ENCODE data around the gene CDX1.

The CDX1 gene

GRCh38 chr5:150163547-150164059 is 3.0 kb upstream of the CDX1 start:
- no peak for DNase-seq

GRCh38 chr5:150164211-150164980 is 2.2 kb upstream of the CDX1 start:
- no peak for DNase-seq

GRCh38 chr5:150166037-150166649 is 435 bp upstream of the CDX1 start:
- no peak for DNase-seq

- DNase-seq, result no peak
Observed at GRCh38 chr5:150167512-150167850, 903 bp downstream of the CDX1 start.

- no peak for DNase-seq
Observed at GRCh38 chr5:150167908-150168307, 1.3 kb downstream of the CDX1 start.

- no peak for DNase-seq
Observed at GRCh38 chr5:150168864-150169263, 2.3 kb downstream of the CDX1 start.

- no peak for DNase-seq
Observed at GRCh38 chr5:150172145-150172544, 5.6 kb downstream of the CDX1 start.

GRCh38 chr5:150172556-150172955 is 6.0 kb downstream of the CDX1 start:
- no peak for DNase-seq

- no peak for DNase-seq
Observed at GRCh38 chr5:150173161-150173560, 6.6 kb downstream of the CDX1 start.

GRCh38 chr5:150174285-150174684 is 7.7 kb downstream of the CDX1 start:
- DNase-seq, result no peak

GRCh38 chr5:150175076-150175475 is 8.5 kb downstream of the CDX1 start:
- DNase-seq, result no peak

GRCh38 chr5:150175536-150175935 is 9.0 kb downstream of the CDX1 start:
- DNase-seq, result no peak

GRCh38 chr5:150176745-150177477 is 10.3 kb downstream of the CDX1 start:
- no peak for DNase-seq

GRCh38 chr5:150177721-150178120 is 11.1 kb downstream of the CDX1 start:
- no peak for DNase-seq

GRCh38 chr5:150178262-150178661 is 11.7 kb downstream of the CDX1 start:
- no peak for DNase-seq

- no peak for DNase-seq
Observed at GRCh38 chr5:150179019-150179620, 12.5 kb downstream of the CDX1 start.

GRCh38 chr5:150180241-150181026 is 13.9 kb downstream of the CDX1 start:
- DNase-seq, result no peak

GRCh38 chr5:150181027-150181426 is 14.4 kb downstream of the CDX1 start:
- no peak for DNase-seq

GRCh38 chr5:150181766-150182545 is 15.4 kb downstream of the CDX1 start:
- DNase-seq, result no peak

GRCh38 chr5:150182774-150183173 is 16.2 kb downstream of the CDX1 start:
- no peak for DNase-seq

- no peak for DNase-seq
Observed at GRCh38 chr5:150183436-150183835, 16.9 kb downstream of the CDX1 start.

GRCh38 chr5:150184006-150184405 is 17.4 kb downstream of the CDX1 start:
- DNase-seq, result no peak
